GM23338 (cell line): ENCODE data around the gene BICDL2. TPM values are rescaled to one million over a fixed set of nuclear protein-coding genes. Genes with fewer than 3 reads are reported as not detected.
A peak's percentile ranks its signal among the peaks of the same experiment; 100 is the strongest.

Experiments used
- ATAC-seq: fragments of 200-7000 bp; cut with Tn5 transposase; 3 replicates; pipeline ENCODE4 v1.9.1; 2020
- DNase-seq: peaks from one replicate; pipeline ENCODE4 v3.0.0-alpha.2; 2015; ENCODE audit warnings: low spot score
- H2AFZ ChIP-seq: fragments of 200-600 bp; sonication (generic); 2 replicates; pipeline ENCODE4 v1.8.0; 2016; ENCODE audit warnings: antibody characterized with exemption, mild to moderate bottlenecking, moderate library complexity
- H3F3A ChIP-seq: fragments of 200-600 bp; sonication (generic); replicated peaks from 2 replicates; pipeline ENCODE4 v1.8.0; 2017; ENCODE audit warnings: antibody characterized with exemption, mixed run types, low read depth
- H3K27ac ChIP-seq: fragments of 200-600 bp; sonication (generic); 2 replicates; pipeline ENCODE4 v1.6.1; 2016; ENCODE audit warnings: low read depth
- H3K27me3 ChIP-seq: fragments of 200-600 bp; sonication (generic); 2 replicates; pipeline ENCODE4 v1.8.0; 2016; ENCODE audit warnings: mild to moderate bottlenecking, mixed run types, moderate library complexity; ENCODE audit not compliant: insufficient read depth
- H3K36me3 ChIP-seq: fragments of 200-600 bp; sonication (generic); 2 replicates; pipeline ENCODE4 v1.8.0; 2016; ENCODE audit warnings: mild to moderate bottlenecking; ENCODE audit not compliant: insufficient read depth
- H3K4me1 ChIP-seq: fragments of 200-600 bp; sonication (generic); 2 replicates; pipeline ENCODE4 v1.8.0; 2016; ENCODE audit warnings: mild to moderate bottlenecking, moderate library complexity; ENCODE audit not compliant: insufficient read depth
- H3K4me2 ChIP-seq: fragments of 200-600 bp; sonication (generic); 2 replicates; pipeline ENCODE4 v1.7.1; 2017; ENCODE audit warnings: mixed run types
- H3K4me3 ChIP-seq: fragments of 200-600 bp; sonication (generic); 2 replicates; pipeline ENCODE4 v1.6.1; 2016; ENCODE audit warnings: mixed run types
- H3K79me2 ChIP-seq: fragments of 200-600 bp; sonication (generic); replicated peaks from 2 replicates; pipeline ENCODE4 v1.8.0; 2017; ENCODE audit warnings: mild to moderate bottlenecking; ENCODE audit not compliant: insufficient read depth
- H3K9me2 ChIP-seq: fragments of 200-600 bp; sonication (generic); 2 replicates; pipeline ENCODE4 v1.8.0; 2017; ENCODE audit not compliant: insufficient read depth
- H4K20me1 ChIP-seq: fragments of 200-600 bp; sonication (generic); replicated peaks from 2 replicates; pipeline ENCODE4 v1.8.0; 2017; ENCODE audit warnings: mild to moderate bottlenecking; ENCODE audit not compliant: insufficient read depth
- H3K27ac Mint-ChIP-seq: 2 replicates; pipeline ENCODE4 v1.8.0; 2020; ENCODE audit warnings: inconsistent platforms, mild to moderate bottlenecking, moderate library complexity, mixed read lengths
- H3K27me3 Mint-ChIP-seq: 3 replicates; pipeline ENCODE4 v1.8.0; 2022; ENCODE audit warnings: low read depth, mild to moderate bottlenecking, moderate library complexity, mixed read lengths, inconsistent platforms; ENCODE audit not compliant: insufficient read depth, poor library complexity
- H3K36me3 Mint-ChIP-seq: 3 replicates; pipeline ENCODE4 v1.8.0; 2021; ENCODE audit warnings: low read depth, mild to moderate bottlenecking, inconsistent platforms, moderate library complexity, mixed read lengths
- H3K4me1 Mint-ChIP-seq: 3 replicates; pipeline ENCODE4 v1.8.0; 2020; ENCODE audit warnings: mild to moderate bottlenecking, inconsistent platforms, mixed read lengths
- H3K4me3 Mint-ChIP-seq: 3 replicates; pipeline ENCODE4 v1.8.0; 2021; ENCODE audit warnings: moderate library complexity, mild to moderate bottlenecking, inconsistent platforms, mixed read lengths
- H3K9me3 Mint-ChIP-seq: 3 replicates; pipeline ENCODE4 v1.8.0; 2020; ENCODE audit warnings: moderate library complexity, mild to moderate bottlenecking, inconsistent platforms, mixed read lengths
- CREB1 ChIP-seq: fragments of 250-450 bp; sonication (Bioruptor Pico); IDR thresholded peaks from 2 replicates; pipeline ENCODE4 v1.5.0; 2020; ENCODE audit warnings: low read depth, mild to moderate bottlenecking, moderate library complexity
- EZH2 ChIP-seq: fragments of 200-600 bp; sonication (generic); IDR thresholded peaks from one replicate; pipeline ENCODE4 v1.8.0; 2017; ENCODE audit warnings: antibody characterized with exemption, mild to moderate bottlenecking, low read depth; ENCODE audit not compliant: unreplicated experiment
- EZH2phosphoT487 ChIP-seq: fragments of 200-600 bp; sonication (generic); IDR thresholded peaks from one replicate; pipeline ENCODE4 v1.8.1; 2018; ENCODE audit warnings: antibody characterized with exemption; ENCODE audit not compliant: unreplicated experiment
- JUNB ChIP-seq: IDR thresholded peaks from one replicate; pipeline ENCODE4 v1.6.1; 2016; ENCODE audit warnings: antibody characterized with exemption; ENCODE audit not compliant: unreplicated experiment
- NANOG ChIP-seq: IDR thresholded peaks from 2 replicates; pipeline ENCODE4 v1.6.1; 2016; ENCODE audit warnings: antibody characterized with exemption, borderline replicate concordance
- POLR2AphosphoS5 ChIP-seq: IDR thresholded peaks from 2 replicates; pipeline ENCODE4 v1.6.1; 2016; ENCODE audit warnings: antibody characterized with exemption, low read depth
- ZNF114 ChIP-seq: fragments of 250-450 bp; sonication (Bioruptor Pico); IDR thresholded peaks from 2 replicates; pipeline ENCODE4 v1.5.0; 2020; ENCODE audit warnings: mild to moderate bottlenecking, moderate library complexity
- ZNF331 ChIP-seq: fragments of 250-450 bp; sonication (Bioruptor Pico); IDR thresholded peaks from 2 replicates; pipeline ENCODE4 v1.5.0; 2020; ENCODE audit warnings: low read depth, mild to moderate bottlenecking, moderate library complexity
- polyA plus RNA-seq: library from polyadenylated mRNA; unstranded; fragments of >200 nt; fragmentation: Nextera tagmentation; extraction: Ambion mirVana; gene quantifications from 2 replicates; pipeline ENCODE4 v1.2.1, GENCODE V29; 2016
- total RNA-seq: library from RNA; depleted of rRNA; stranded (reverse); fragments of >200 nt; shearing (Covaris generic); gene quantifications from 2 replicates; pipeline ENCODE4 v1.2.3, GENCODE V29; 2014
- TF ChIP-seq, protein P1 (sequence below), 2 experiments: fragments of 200-600 bp in 1 of 2; sonication (generic) in 1 of 2; conservative IDR thresholded peaks; 2 replicates each; pipeline versions ENCODE4 v1.5.1 to v1.6.1; 2016 to 2017; ENCODE audit warnings: antibody characterized with exemption in 2 of 2, low read depth in 2 of 2, mild to moderate bottlenecking in 2 of 2, moderate library complexity in 1 of 2
- TF ChIP-seq, protein P2 (sequence below): fragments of 250-450 bp; sonication (Bioruptor Pico); IDR thresholded peaks from 2 replicates; pipeline ENCODE4 v1.5.0; 2020; ENCODE audit warnings: mild to moderate bottlenecking, moderate library complexity
- TF ChIP-seq, protein P3 (sequence below): IDR thresholded peaks from one replicate; pipeline ENCODE4 v1.6.1; 2018; ENCODE audit warnings: antibody characterized with exemption; ENCODE audit not compliant: unreplicated experiment
- TF ChIP-seq, protein P4 (sequence below): IDR thresholded peaks from 2 replicates; pipeline ENCODE4 v1.6.1; 2016; ENCODE audit warnings: antibody characterized with exemption

Gene BICDL2
- total and polyA plus RNA-seq, 2 experiments from 2014 or later = 12.7 to 18.4 TPM

DNA sequence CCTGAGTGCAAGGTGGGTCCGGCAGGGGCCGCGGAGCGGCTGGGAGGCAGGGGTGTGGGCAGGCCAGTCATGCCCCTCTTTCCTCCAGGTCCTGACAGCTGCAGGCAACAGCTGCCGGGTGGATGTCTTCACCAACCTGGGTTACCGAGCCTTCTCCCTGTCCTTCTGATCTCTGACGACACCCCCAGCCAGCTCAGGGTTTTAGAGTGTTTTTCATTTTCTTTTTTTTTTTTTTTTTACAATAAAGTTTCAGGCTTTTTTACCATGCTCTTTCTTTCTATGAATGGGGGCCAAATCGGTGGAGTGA lies 9.3 kb downstream of the BICDL2 start:
- H3K36me3 ChIP-seq = no peaks in the 10 kb centered on the region
- no peak for TF ChIP-seq JUNB
- no peak for TF ChIP-seq ZNF331 (CRISPR knock-in tag)
- TF ChIP-seq, protein P1, sequence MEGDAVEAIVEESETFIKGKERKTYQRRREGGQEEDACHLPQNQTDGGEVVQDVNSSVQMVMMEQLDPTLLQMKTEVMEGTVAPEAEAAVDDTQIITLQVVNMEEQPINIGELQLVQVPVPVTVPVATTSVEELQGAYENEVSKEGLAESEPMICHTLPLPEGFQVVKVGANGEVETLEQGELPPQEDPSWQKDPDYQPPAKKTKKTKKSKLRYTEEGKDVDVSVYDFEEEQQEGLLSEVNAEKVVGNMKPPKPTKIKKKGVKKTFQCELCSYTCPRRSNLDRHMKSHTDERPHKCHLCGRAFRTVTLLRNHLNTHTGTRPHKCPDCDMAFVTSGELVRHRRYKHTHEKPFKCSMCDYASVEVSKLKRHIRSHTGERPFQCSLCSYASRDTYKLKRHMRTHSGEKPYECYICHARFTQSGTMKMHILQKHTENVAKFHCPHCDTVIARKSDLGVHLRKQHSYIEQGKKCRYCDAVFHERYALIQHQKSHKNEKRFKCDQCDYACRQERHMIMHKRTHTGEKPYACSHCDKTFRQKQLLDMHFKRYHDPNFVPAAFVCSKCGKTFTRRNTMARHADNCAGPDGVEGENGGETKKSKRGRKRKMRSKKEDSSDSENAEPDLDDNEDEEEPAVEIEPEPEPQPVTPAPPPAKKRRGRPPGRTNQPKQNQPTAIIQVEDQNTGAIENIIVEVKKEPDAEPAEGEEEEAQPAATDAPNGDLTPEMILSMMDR (conservative IDR thresholded peaks at IDR 0.05; ENCODE audit: low read depth in 2 of 2) = no peak
- TF ChIP-seq, protein P2, sequence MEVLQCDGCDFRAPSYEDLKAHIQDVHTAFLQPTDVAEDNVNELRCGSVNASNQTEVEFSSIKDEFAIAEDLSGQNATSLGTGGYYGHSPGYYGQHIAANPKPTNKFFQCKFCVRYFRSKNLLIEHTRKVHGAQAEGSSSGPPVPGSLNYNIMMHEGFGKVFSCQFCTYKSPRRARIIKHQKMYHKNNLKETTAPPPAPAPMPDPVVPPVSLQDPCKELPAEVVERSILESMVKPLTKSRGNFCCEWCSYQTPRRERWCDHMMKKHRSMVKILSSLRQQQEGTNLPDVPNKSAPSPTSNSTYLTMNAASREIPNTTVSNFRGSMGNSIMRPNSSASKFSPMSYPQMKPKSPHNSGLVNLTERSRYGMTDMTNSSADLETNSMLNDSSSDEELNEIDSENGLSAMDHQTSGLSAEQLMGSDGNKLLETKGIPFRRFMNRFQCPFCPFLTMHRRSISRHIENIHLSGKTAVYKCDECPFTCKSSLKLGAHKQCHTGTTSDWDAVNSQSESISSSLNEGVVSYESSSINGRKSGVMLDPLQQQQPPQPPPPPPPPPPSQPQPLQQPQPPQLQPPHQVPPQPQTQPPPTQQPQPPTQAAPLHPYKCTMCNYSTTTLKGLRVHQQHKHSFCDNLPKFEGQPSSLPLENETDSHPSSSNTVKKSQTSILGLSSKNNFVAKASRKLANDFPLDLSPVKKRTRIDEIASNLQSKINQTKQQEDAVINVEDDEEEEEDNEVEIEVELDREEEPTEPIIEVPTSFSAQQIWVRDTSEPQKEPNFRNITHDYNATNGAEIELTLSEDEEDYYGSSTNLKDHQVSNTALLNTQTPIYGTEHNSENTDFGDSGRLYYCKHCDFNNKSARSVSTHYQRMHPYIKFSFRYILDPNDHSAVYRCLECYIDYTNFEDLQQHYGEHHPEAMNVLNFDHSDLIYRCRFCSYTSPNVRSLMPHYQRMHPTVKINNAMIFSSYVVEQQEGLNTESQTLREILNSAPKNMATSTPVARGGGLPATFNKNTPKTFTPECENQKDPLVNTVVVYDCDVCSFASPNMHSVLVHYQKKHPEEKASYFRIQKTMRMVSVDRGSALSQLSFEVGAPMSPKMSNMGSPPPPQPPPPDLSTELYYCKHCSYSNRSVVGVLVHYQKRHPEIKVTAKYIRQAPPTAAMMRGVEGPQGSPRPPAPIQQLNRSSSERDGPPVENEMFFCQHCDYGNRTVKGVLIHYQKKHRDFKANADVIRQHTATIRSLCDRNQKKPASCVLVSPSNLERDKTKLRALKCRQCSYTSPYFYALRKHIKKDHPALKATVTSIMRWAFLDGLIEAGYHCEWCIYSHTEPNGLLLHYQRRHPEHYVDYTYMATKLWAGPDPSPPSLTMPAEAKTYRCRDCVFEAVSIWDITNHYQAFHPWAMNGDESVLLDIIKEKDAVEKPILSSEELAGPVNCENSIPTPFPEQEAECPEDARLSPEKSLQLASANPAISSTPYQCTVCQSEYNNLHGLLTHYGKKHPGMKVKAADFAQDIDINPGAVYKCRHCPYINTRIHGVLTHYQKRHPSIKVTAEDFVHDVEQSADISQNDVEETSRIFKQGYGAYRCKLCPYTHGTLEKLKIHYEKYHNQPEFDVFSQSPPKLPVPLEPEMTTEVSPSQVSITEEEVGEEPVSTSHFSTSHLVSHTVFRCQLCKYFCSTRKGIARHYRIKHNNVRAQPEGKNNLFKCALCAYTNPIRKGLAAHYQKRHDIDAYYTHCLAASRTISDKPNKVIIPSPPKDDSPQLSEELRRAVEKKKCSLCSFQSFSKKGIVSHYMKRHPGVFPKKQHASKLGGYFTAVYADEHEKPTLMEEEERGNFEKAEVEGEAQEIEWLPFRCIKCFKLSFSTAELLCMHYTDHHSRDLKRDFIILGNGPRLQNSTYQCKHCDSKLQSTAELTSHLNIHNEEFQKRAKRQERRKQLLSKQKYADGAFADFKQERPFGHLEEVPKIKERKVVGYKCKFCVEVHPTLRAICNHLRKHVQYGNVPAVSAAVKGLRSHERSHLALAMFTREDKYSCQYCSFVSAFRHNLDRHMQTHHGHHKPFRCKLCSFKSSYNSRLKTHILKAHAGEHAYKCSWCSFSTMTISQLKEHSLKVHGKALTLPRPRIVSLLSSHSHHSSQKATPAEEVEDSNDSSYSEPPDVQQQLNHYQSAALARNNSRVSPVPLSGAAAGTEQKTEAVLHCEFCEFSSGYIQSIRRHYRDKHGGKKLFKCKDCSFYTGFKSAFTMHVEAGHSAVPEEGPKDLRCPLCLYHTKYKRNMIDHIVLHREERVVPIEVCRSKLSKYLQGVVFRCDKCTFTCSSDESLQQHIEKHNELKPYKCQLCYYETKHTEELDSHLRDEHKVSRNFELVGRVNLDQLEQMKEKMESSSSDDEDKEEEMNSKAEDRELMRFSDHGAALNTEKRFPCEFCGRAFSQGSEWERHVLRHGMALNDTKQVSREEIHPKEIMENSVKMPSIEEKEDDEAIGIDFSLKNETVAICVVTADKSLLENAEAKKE (CRISPR knock-in tag) = no peak
- TF ChIP-seq, protein P3, sequence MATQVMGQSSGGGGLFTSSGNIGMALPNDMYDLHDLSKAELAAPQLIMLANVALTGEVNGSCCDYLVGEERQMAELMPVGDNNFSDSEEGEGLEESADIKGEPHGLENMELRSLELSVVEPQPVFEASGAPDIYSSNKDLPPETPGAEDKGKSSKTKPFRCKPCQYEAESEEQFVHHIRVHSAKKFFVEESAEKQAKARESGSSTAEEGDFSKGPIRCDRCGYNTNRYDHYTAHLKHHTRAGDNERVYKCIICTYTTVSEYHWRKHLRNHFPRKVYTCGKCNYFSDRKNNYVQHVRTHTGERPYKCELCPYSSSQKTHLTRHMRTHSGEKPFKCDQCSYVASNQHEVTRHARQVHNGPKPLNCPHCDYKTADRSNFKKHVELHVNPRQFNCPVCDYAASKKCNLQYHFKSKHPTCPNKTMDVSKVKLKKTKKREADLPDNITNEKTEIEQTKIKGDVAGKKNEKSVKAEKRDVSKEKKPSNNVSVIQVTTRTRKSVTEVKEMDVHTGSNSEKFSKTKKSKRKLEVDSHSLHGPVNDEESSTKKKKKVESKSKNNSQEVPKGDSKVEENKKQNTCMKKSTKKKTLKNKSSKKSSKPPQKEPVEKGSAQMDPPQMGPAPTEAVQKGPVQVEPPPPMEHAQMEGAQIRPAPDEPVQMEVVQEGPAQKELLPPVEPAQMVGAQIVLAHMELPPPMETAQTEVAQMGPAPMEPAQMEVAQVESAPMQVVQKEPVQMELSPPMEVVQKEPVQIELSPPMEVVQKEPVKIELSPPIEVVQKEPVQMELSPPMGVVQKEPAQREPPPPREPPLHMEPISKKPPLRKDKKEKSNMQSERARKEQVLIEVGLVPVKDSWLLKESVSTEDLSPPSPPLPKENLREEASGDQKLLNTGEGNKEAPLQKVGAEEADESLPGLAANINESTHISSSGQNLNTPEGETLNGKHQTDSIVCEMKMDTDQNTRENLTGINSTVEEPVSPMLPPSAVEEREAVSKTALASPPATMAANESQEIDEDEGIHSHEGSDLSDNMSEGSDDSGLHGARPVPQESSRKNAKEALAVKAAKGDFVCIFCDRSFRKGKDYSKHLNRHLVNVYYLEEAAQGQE = no peak
- TF ChIP-seq EZH2phosphoT487 = no peak
- TF ChIP-seq, protein P4, sequence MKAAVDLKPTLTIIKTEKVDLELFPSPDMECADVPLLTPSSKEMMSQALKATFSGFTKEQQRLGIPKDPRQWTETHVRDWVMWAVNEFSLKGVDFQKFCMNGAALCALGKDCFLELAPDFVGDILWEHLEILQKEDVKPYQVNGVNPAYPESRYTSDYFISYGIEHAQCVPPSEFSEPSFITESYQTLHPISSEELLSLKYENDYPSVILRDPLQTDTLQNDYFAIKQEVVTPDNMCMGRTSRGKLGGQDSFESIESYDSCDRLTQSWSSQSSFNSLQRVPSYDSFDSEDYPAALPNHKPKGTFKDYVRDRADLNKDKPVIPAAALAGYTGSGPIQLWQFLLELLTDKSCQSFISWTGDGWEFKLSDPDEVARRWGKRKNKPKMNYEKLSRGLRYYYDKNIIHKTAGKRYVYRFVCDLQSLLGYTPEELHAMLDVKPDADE = no peak
- TF ChIP-seq POLR2AphosphoS5 = no peak
- no peak for TF ChIP-seq EZH2
- no peak for TF ChIP-seq NANOG
- no peak for TF ChIP-seq CREB1 (CRISPR knock-in tag)
- no peak for TF ChIP-seq ZNF114 (CRISPR knock-in tag)
- H2AFZ ChIP-seq = no peak overlapping the region
- Mint-ChIP-seq H3K27me3 (peaks cover 36% of the 10 kb centered on the region), H3K4me1 (peaks cover 33% of the 10 kb centered on the region), H3K36me3 (peaks cover 45% of the 10 kb centered on the region), H3K4me3 (peak overlapping the region; percentile 34; the same call in 1 of the 3 replicates), H3K27ac (no peak overlapping the region), H3K9me3 (no peaks in the 10 kb centered on the region; the same call in 1 of the 3 replicates)
- peaks cover 34% of the 10 kb centered on the region for H3K4me1 ChIP-seq
- no peaks in the 10 kb centered on the region for H3K9me2 ChIP-seq
- peaks cover 16% of the 10 kb centered on the region for H3K27me3 ChIP-seq
- H3K4me2 ChIP-seq = peak overlapping the region; percentile 77
- ATAC-seq = no peak
- peak overlapping the region; percentile 51 for H3K4me3 ChIP-seq
- 0 out of 2 replicates have a peak overlapping the region, but pooled peaks have one; percentile 84 for H3K27ac ChIP-seq
- H3K79me2 ChIP-seq = peaks cover 6% of the 10 kb centered on the region; the same call in 1 of the 2 replicates
- no peak for DNase-seq
- peaks cover 27% of the 10 kb centered on the region for H4K20me1 ChIP-seq
- H3F3A ChIP-seq = peaks cover 54% of the 10 kb centered on the region
